ENCODE data around the gene NRBF2.
"Not testable (repeated sequence)": the region's sequence is repeated elsewhere in the genome, so short reads cannot be mapped to it uniquely, and the experiment has no call there.

Gene NRBF2

GRCh38 chr10:63133056-63133820, at the start of gene NRBF2:
TSS of gene NRBF2 (plus strand) at chr10:63133328. CDS start at chr10:63133471, 143 bp downstream.
- peak; percentile 98 for DNase-seq

- DNase-seq = not testable (repeated sequence)
Observed at GRCh38 chr10:63083406-63083805, 49.7 kb upstream of the NRBF2 start.

- DNase-seq = peak; percentile 66
Observed at GRCh38 chr10:63083904-63084689, 49.0 kb upstream of the NRBF2 start.

- no peak for DNase-seq
Observed at GRCh38 chr10:63084690-63085382, 48.3 kb upstream of the NRBF2 start.

GRCh38 chr10:63093227-63093626, 39.9 kb upstream of the NRBF2 start:
- DNase-seq = no peak

GRCh38 chr10:63094405-63094804, 38.7 kb upstream of the NRBF2 start:
- no peak for DNase-seq

DNA sequence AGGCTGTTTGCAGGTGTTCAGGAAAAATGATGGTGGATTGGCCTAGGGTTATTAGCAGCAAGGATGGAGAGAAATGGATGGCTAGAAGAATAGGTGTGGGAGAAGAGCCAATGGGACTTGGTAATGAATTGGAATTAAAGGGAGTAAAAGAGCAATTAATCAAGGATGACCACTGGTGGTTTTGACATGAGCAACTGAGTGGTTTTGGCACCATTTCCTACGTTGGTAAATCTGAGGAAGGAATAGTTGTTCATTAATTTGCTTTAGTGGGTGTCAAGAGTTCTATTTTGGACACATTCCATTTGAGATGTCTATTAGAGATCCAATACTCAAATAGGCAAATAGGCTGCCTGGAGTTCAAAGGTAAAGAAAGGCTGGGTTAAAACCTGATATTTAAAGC, 38.2 kb upstream of the NRBF2 start:
- no peak for DNase-seq

GRCh38 chr10:63099734-63100133, 33.4 kb upstream of the NRBF2 start:
- DNase-seq = no peak

GRCh38 chr10:63101091-63101490, 32.0 kb upstream of the NRBF2 start:
- not testable (repeated sequence) for DNase-seq

DNA sequence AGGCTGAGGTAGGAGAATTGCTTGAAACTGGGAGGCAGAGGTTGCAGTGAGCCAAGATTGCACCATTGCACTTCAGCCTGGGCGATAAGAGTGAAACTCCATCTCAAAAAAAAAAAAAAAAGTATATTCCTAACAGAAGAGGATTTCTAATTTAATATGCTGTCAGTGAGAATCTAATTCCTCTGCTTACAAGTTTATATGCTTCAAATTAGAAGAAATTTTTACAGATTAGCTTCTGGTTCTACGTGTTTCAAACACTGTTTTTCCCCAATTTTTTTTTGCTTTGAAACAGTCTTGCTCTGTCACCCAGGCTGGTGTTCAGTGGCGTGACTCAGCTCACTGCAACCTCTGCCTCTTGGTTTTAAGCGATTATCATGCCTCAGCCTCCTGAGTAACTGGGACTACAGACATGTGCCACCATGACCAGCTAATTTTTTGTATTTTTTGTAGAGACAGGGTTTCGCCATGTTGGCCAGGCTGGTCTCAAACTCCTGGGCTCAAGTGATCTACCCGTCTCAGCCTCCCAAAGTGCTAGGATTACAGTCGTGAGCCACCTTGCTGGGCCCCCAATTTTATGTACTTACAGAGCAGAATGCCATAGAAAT, 30.7 kb upstream of the NRBF2 start:
- DNase-seq = peak; percentile 7

DNA sequence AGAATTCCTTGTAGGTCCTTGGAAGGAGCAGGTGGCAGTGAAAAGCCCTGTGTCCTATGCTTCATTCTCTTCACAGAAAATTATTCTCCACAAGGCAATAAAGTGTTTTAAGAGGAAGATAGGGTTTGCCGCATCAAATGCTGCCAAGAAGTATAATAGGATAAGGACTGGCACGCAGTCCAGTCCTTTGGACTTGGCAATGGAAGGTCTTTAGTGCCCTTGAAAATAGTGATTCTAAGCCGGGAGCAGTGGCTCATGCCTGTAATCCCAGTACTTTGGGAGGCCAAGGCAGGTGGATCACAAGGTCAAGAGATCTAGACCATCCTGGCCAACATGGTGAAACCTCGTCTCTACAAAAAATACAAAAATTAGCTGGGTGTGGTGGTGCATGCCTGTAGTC, 29.9 kb upstream of the NRBF2 start:
- not testable (repeated sequence) for DNase-seq

GRCh38 chr10:63103971-63104409, 29.1 kb upstream of the NRBF2 start:
- peak; percentile 79 for DNase-seq

DNA sequence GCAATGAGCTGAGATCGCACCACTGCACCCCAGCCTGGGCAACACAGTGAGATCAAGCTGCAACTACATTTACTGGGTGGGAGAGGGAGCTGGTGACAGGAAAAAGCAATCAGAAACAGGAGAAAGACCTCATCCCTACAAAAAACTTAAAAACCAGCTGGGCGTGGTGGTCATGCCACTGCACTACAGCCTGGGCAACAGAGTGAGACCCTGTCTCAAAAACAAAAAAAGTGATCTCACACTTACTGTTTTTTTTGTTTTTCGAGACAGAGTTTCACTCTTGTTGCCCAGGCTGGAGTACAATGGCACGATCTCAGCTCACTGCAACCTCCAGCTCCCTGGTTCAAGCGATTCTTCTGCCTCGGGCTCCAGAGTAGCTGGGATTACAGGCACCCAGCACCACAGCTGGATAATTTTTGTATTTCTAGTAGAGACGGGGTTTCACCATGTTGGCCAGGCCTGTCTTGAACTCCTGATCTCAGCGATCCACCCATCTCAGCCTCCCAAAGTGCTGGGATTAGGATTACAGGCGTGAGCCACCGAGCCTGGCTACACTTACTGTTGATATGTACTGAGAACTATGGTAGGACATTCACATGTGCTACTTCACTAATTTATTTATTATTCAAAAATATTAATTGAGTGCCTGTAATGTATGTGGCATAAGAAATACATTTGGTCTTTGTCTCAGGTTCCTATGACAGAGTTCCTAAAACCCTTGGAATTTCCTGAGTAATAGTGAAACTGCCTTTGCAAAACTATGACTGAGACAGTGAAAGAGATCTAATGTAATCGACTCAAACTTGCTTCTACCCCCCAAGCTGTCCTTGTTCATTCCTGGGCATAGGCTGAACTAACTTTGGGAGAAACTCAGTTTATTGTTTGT, 27.7 kb upstream of the NRBF2 start:
- no peak for DNase-seq

- no peak for DNase-seq
Observed at GRCh38 chr10:63106111-63106755, 26.9 kb upstream of the NRBF2 start.

DNA sequence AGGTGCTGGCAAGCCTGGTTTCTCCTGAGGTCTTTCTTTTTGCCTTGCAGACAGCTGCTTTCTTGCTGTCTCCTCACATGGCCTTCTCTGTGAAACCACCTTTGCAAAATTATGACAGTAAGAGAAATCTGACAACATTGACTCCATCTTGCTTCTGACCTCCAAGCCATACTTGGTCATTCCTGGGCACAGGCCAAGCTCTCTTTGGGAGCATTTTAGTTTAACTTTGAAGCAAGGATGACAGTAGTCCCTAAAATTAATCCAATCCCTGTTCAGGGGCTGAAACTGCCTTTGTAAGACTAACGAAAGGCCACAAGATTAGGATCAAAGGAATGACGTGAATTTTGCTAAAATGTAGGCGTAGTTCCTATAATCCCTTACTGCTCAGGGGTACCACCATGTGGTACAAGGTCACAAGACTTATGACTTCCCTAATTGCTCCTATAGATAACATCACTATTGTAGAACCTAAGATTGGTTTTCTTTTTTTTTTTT, 25.1 kb upstream of the NRBF2 start:
- no peak for DNase-seq

DNA sequence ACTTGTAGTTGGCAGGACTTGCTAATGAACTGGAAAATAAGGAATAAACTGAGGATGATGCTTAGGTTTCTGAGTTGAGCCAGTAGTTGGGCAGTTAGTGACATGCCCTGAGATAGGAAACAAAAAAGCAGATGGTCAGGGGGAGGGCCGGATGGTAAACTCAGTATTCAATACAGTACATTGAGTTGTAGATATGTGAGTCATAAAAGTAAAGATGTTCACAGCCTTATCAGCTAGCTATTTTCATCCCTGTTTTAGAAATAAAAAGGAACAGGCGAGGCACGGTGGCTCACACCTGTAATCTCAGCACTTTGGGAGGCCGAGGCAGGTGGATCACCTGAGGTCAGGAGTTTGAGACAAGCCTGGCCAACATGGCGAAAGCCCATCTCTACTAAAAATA, 22.2 kb upstream of the NRBF2 start:
- DNase-seq = no peak

DNA sequence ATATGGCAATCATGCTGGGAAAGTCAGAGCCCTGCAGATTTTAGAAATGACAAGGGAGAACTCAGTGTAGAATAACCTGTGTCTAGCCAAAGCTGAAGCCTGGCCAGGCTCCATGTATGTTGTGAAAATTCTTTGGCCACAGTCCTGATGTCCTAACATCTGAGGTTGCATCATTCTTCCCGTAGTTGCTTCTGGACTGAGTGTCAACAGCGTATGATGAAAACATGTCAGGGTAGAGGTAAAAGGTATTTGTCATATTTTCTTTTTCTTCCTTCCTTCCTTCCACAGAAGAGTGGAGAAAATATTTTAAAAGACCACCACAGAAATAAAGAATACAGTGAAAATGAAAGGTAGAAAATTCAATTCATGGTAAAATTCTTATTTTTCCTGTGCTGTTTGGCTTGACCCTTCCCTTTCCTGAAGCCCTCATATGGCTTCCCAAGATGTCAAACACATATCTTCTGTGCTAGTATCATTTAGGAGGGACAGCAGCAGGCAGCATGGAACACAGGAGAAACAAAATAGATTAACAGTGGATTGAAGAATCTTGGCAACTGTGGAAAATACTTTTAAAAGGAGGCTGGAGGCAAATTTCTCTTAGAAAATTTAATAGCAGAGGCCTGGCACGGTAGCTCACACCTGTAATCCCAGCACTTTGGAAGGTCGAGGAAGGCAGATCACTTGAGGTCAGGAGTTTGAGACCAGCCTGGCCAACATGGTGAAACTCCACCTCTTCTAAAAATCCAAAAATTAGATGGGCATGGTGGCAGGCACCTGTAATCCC, 18.9 kb upstream of the NRBF2 start:
- no peak for DNase-seq

GRCh38 chr10:63115732-63116383, 17.3 kb upstream of the NRBF2 start:
- no peak for DNase-seq

- DNase-seq = no peak
Observed at GRCh38 chr10:63116452-63117072, 16.6 kb upstream of the NRBF2 start.
